Measurements from ENCODE around the gene COL6A1.

DNA sequence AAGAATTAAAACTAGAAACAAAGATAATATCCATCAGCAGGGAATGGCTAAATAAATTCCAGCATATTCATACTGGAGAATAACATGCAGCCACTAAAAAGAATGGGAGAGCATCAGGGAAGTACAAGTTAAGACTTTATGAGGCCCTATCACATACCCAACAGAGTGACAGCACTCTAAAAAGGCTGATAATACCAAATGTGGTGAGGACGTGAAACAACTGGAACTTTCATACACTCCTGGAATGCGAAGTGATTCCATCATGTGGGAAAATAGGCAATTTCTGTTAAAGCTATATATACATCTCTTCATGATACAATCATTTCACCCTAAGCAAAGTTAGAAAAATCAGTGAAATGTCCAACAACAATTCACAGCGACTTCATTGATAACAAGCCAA, 42.6 kb downstream of the COL6A1 start:
- TF ChIP-seq TAF1 (IDR thresholded peaks at IDR 0.05; ENCODE audit: borderline replicate concordance, low read depth, low read length) = no peak
- TF ChIP-seq NFIC (IDR thresholded peaks at IDR 0.05; ENCODE audit: borderline replicate concordance) = no peak
- no peak for TF ChIP-seq EZH2phosphoT487 (IDR thresholded peaks at IDR 0.05; ENCODE audit: borderline replicate concordance, low read depth)
- no peak for TF ChIP-seq POLR2AphosphoS5 (IDR thresholded peaks at IDR 0.05; ENCODE audit: low read depth, low read length)
- no peak for TF ChIP-seq RFX5 (IDR thresholded peaks at IDR 0.05; ENCODE audit: low read length)
- TF ChIP-seq, protein P1, sequence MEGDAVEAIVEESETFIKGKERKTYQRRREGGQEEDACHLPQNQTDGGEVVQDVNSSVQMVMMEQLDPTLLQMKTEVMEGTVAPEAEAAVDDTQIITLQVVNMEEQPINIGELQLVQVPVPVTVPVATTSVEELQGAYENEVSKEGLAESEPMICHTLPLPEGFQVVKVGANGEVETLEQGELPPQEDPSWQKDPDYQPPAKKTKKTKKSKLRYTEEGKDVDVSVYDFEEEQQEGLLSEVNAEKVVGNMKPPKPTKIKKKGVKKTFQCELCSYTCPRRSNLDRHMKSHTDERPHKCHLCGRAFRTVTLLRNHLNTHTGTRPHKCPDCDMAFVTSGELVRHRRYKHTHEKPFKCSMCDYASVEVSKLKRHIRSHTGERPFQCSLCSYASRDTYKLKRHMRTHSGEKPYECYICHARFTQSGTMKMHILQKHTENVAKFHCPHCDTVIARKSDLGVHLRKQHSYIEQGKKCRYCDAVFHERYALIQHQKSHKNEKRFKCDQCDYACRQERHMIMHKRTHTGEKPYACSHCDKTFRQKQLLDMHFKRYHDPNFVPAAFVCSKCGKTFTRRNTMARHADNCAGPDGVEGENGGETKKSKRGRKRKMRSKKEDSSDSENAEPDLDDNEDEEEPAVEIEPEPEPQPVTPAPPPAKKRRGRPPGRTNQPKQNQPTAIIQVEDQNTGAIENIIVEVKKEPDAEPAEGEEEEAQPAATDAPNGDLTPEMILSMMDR (IDR thresholded peaks at IDR 0.05) = no peak
- no peak for TF ChIP-seq FOXM1 (IDR thresholded peaks at IDR 0.05; ENCODE audit: low read depth)
